Stimulated activated CD4-positive, alpha-beta T cell treated with anti-CD3 and anti-CD28 coated beads, Interleukin-2, amount 100 ng/mL, for 4 hours (primary cell): ENCODE measurements around the gene PAQR6.
A peak's percentile ranks its signal among the peaks of the same experiment; 100 is the strongest.
"Not testable (repeated sequence)": the region's sequence is repeated elsewhere in the genome, so short reads cannot be mapped to it uniquely, and the experiment has no call there.

ENCODE experiments used
- DNase-seq: peaks from one replicate; pipeline ENCODE4 v3.0.0-alpha.2; 2020; ENCODE audit warnings: low read depth

Gene PAQR6

DNA sequence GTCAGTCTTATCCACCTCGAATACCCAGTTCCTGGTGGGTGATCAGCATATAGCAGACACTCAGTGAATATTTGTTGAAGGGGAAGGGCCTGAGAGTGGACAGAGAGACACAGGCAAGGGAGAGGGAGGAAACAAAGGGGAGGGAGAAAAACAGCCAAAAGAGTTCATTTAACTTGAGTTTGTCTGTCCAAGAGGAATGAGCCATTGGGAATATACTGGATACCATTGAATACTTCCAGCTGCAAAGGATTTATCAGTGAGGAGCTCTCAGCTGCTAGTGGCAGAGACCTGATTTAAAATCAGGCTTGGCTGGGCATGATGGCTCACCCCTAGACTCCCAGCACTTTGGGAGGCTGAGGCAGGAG is 17.4 kb downstream of the PAQR6 start:
- DNase-seq: no peak

DNA sequence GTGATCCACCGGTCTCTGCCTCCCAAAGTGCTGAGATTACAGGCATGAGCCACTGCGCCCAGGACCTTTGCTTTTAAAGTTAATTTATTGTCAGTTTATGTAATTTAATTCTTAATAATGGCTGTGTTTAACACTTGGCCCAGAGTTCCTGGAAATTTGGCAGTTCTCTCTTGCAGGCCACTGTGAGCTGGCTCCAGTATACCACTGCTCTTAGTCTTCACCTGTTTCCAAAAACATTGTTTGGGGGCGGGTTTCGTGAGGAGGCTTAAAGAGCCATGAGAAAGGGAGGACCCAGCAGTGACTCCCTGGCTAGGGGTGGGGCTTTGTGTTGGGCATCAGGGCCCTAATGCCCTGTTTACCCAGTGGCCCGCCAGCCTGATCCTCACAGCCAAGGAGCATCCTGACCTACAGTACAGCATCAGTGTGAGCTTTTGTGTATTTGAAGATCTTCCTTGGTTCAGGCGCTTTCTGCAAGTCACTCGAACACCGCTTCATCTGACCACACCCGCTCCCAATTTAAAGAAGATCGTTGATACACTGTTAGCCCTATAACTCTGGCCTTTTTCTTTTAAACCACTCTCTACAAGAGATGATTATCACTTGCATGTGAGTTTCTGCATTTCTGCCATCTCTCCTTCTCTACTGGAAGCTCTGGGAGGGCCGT is 17.9 kb downstream of the PAQR6 start:
- DNase-seq: no peak

GRCh38 chr1:156228501-156228900 is 19.4 kb downstream of the PAQR6 start:
- DNase-seq: no peak

DNA sequence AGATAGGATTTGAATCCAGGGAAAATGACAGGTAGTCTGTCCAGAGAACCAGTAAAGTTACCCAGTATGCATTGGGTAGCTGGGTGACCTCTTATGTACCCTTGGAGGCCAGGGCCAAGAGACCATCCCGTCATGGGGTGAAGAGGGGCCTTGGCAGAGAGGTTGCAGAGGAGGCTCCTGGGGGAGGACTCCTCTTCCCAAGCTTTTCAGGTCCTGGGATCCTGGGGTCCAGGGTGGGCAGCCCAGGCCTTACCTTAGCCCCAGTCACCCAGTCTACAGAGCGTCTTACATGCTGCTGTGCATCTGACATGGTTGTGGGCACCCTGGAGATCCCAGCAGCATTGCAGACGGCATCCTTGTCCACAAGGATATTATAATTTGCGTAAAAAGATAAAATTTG is 21.1 kb downstream of the PAQR6 start:
- DNase-seq: no peak

GRCh38 chr1:156226116-156226538 is 21.7 kb downstream of the PAQR6 start:
- no peak for DNase-seq

DNA sequence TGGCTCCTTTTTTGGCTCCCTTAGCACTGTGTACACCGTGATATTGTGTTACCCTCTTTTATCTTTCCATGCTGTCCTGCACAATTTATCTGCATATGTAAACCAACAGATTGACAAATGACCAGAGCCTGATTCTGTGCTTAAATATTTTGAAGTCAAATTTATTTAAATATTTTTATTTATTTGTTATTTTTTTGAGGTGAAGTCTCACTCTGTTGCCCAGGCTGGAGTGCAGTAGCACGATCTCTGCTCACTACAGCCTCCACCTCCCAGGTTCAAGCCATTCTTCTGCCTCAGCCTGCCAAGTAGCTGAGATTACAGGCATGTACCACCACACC is 22.2 kb downstream of the PAQR6 start:
- no peak for DNase-seq

GRCh38 chr1:156221986-156222692 is 25.7 kb downstream of the PAQR6 start:
- DNase-seq: no peak

GRCh38 chr1:156220226-156220625 is 27.6 kb downstream of the PAQR6 start:
- DNase-seq: no peak

DNA sequence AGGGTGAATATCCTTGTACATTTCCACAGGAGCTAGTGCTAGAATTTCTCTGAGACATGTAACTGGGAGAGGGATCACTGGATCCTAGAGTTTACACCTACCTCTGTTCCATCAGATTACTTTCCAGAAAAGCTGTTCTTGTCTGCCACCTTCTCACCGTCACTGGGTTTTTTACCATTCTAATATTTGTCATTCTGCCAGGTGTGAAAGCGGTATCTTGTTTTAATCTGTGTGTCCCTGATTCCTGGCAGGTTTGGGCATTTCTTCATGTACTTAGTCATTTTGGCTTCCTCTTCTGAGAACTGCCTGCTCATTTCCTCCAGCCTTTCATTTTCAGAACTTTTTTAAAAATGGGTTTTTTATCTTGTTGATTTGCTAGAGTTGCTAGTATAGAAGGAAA is 30.0 kb downstream of the PAQR6 start:
- DNase-seq: peak; percentile 48

- DNase-seq: not testable (repeated sequence)
Measured at GRCh38 chr1:156216361-156217086, 31.3 kb downstream of the PAQR6 start.

DNA sequence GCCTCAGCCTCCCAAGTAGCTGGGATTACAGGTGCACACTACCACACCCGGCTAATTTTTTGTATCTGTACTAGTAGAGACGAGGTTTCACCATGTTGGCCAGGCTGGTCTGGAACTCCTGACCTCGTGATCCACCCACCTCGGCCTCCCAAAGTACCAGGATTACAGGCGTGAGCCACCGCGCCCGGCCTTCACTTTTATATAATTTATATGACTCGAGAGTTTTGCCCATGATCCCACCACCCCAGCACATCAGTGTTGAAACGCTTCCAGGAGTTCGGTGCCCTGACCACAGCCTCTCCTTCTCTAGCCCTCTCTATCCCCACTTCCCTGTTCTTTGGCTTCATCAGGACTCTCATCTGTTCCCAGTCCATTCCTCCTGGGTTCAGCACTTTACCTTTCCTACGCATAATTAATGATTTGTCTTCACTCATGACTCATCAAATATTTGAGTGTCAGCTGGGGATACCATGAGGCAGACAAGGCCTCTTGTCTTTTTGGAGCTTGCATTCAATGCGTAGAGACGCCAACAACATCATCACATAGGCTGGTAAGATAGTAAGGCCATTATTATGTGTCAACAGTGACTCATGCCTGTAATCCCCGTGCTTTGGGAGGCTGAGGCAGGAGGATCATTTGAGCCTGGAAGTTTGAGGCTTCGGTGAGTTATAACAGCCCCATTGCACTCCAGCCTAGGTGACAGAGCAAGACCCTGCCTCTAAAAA is 33.7 kb downstream of the PAQR6 start:
- DNase-seq: peak; percentile 13

GRCh38 chr1:156213644-156213966 is 34.3 kb downstream of the PAQR6 start:
- DNase-seq: no peak

GRCh38 chr1:156212833-156213643 is 34.8 kb downstream of the PAQR6 start, which contains the start of gene PMF1:
Gene PMF1 (plus strand): TSS chr1:156213007. CDS start chr1:156213016, 9 bp downstream.
- DNase-seq: peak; percentile 94

DNA sequence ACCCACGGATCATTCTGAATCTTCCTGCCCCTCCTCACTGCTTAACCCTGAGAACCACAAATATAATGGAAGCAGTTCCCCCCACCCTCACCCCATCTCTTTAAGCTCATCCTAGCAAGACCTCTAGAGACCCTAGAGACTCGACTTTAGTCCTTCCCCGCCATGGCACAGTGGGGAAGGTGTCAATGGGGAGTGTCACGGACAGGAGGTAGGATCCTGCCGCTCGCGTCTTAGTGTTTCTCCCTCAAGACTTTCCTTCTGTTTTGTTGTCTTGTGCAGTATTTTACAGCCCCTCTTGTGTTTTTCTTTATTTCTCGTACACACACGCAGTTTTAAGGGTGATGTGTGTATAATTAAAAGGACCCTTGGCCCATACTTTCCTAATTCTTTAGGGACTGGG is 35.7 kb downstream of the PAQR6 start:
- no peak for DNase-seq

DNA sequence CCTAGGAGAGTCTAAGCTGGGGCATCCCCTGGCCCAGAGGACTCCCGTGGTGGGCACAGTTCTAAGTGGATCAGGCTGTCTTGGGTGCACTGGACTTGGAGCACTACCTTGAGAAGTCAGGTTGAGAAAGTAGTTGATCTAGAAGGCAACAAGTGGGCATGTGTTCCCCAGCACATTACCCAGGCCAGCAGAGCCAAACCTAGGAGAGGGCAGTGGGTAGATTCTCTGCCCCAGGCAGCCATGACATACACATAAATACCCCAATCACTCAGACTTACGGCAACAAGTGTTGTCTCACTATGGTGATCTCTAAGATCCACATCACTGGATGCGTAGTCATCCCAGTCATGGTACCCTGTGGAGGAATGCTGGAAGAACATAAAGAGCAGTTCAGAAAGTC is 36.6 kb downstream of the PAQR6 start:
- no peak for DNase-seq

DNA sequence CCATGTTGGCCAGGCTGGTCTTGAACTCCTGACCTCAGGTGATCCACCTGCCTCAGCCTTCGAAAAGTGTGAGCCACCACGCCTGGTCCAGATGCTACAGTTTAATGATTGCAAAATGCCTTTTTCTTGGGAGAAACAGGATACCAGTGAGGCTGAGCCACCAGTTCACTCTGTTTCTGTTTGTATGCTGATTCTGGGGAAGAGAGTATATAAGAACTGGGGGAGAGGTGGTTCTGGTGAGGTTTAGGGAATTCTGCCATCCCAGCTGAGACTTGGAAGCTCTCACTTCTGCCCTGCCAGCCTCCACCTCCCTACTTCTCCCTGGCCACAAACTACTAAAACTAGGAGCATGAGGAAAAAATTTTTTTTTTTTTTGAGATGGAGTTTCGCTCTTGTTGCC is 43.2 kb downstream of the PAQR6 start:
- no peak for DNase-seq

- no peak for DNase-seq
Measured at GRCh38 chr1:156203331-156203730, 44.5 kb downstream of the PAQR6 start.

- no peak for DNase-seq
Measured at GRCh38 chr1:156200044-156200443, 47.8 kb downstream of the PAQR6 start.

DNA sequence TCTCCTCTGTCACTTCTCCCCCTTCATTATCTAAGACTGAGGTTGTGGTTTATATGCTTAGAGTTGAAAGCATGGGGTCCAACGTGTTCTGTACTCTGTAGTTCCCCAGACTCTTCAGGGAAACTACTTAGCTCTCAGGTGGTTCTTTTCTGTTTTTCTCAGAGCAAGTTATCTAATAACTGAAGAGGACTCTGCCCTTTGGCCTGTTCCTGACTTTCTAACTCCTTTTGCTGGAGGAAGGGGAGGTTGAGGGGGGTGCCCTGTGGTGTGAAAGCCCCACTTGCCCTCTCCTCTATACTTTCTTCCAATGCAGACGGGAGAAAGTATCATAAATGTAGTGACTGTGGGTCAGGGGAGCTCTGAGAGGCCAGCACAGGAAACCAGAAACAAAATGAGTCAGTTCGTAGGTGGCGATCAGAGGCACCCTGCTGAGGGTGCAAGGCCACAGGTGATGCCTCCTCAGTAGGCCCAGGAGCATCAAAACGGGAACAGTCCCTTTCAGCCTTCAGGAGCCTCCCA is 49.0 kb downstream of the PAQR6 start:
- no peak for DNase-seq

GRCh38 chr1:156196445-156196844 is 51.4 kb downstream of the PAQR6 start:
- no peak for DNase-seq

DNA sequence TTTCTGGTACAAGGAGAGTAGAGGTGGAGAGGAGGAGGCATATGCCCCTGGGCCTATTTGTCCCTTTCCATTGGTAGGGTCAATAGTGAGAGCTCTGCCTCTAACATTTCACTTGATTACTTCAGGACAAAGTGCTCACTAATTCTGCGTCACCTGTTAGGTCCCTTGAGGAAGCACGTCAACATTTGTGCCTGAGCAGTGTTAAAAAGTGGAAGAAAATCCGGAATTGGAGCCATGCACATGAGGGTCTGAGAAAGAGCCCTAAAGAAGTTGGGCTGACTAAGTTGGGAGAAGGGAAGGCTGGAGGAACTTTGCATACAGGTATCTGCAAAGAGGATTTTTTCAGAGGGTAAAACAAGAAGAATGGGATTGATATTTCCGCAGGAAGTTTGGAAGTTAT is 52.0 kb downstream of the PAQR6 start:
- DNase-seq: no peak

DNA sequence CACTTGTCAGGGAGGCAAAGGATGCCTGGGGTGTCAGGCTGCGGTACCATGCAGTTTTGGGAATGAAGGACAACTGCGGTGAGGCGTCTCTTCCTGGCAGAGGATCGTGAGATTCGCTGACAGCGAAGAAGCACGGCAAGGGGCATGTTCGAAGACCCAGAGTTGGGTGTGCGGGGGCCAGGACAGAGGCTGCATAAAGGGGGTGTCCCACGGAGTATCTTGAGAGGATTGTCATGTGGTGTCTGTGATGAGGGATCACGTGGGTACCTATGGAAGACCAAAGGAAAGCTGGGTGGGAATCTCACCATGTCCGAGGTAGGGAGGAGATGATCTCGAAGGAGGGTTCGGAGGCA is 53.6 kb downstream of the PAQR6 start:
- no peak for DNase-seq
